HG03175 (cell line): ENCODE data around the gene MYO3B.
"Not testable (repeated sequence)": the region's sequence is repeated elsewhere in the genome, so short reads cannot be mapped to it uniquely, and the experiment has no call there.

Experiments used
- ATAC-seq: cut with Tn5 transposase; IDR thresholded peaks from one replicate; pipeline ENCODE4 v1.9.1; 2021; ENCODE audit warnings: mild to moderate bottlenecking, moderate library complexity; ENCODE audit not compliant: unreplicated experiment

The MYO3B gene

GRCh38 chr2:170260188-170260587 lies 82.2 kb downstream of the MYO3B start:
- no peak for ATAC-seq

GRCh38 chr2:170261566-170261965 lies 83.6 kb downstream of the MYO3B start:
- no peak for ATAC-seq

- no peak for ATAC-seq
Measured at GRCh38 chr2:170262343-170262742, 84.4 kb downstream of the MYO3B start.

- ATAC-seq: no peak
Measured at GRCh38 chr2:170262806-170263205, 84.9 kb downstream of the MYO3B start.

- ATAC-seq: not testable (repeated sequence)
Measured at GRCh38 chr2:170263728-170264521, 86.0 kb downstream of the MYO3B start.

- ATAC-seq: no peak
Measured at GRCh38 chr2:170264522-170264860, 86.5 kb downstream of the MYO3B start.

- ATAC-seq: no peak
Measured at GRCh38 chr2:170264865-170265264, 86.9 kb downstream of the MYO3B start.

- ATAC-seq: no peak
Measured at GRCh38 chr2:170265321-170265720, 87.4 kb downstream of the MYO3B start.

GRCh38 chr2:170266358-170266757 lies 88.4 kb downstream of the MYO3B start:
- no peak for ATAC-seq

- ATAC-seq: no peak
Measured at GRCh38 chr2:170267071-170267470, 89.1 kb downstream of the MYO3B start.

GRCh38 chr2:170270278-170270864 lies 92.4 kb downstream of the MYO3B start:
- ATAC-seq: no peak

- ATAC-seq: no peak
Measured at GRCh38 chr2:170271340-170271739, 93.4 kb downstream of the MYO3B start.

GRCh38 chr2:170276056-170276455 lies 98.1 kb downstream of the MYO3B start:
- no peak for ATAC-seq

- ATAC-seq: no peak
Measured at GRCh38 chr2:170276925-170277629, 99.1 kb downstream of the MYO3B start.

GRCh38 chr2:170277951-170278350 lies 100.0 kb downstream of the MYO3B start:
- ATAC-seq: no peak

- not testable (repeated sequence) for ATAC-seq
Measured at GRCh38 chr2:170279615-170280014, 101.7 kb downstream of the MYO3B start.

- ATAC-seq: no peak
Measured at GRCh38 chr2:170282851-170283250, 104.9 kb downstream of the MYO3B start.

- ATAC-seq: no peak
Measured at GRCh38 chr2:170284205-170284604, 106.3 kb downstream of the MYO3B start.

GRCh38 chr2:170288859-170289258 lies 110.9 kb downstream of the MYO3B start:
- ATAC-seq: no peak

- no peak for ATAC-seq
Measured at GRCh38 chr2:170291474-170291873, 113.5 kb downstream of the MYO3B start.

- ATAC-seq: no peak
Measured at GRCh38 chr2:170292415-170292814, 114.5 kb downstream of the MYO3B start.

- ATAC-seq: no peak
Measured at GRCh38 chr2:170297496-170297895, 119.5 kb downstream of the MYO3B start.
